IMR-90 (cell line): ENCODE results near the gene GLYAT. TPM values are rescaled to one million over a fixed set of nuclear protein-coding genes. Genes with fewer than 3 reads are reported as not detected.

Source experiments
- ATAC-seq: fragments of 200-7000 bp; cut with Tn5 transposase; 2 replicates; pipeline ENCODE4 v1.9.1; 2020; ENCODE audit warnings: low read depth, mild to moderate bottlenecking, moderate library complexity
- BruUV-seq: library from RNA; stranded (reverse); fragments of 400-500 nt; replicated peaks from 2 replicates; lab custom pipeline; 2021; lab: Mats Ljungman, UMichigan
- CTCF ChIA-PET: fragments of 300-600 bp; formaldehyde crosslinking; extraction: SDS; loops from one replicate; lab custom pipeline; 2021; ENCODE audit warnings: antibody characterized with exemption; lab: Yijun Ruan, JAX
- POLR2A ChIA-PET: fragments of 300-600 bp; sonication (Branson Sonifier 250); formaldehyde crosslinking; loops from one replicate; lab custom pipeline; 2022; ENCODE audit warnings: antibody characterized with exemption; ENCODE audit not compliant: unreplicated experiment; lab: Charles Lee
- DNase-seq: peaks from one replicate; pipeline ENCODE4 v3.0.0; 2013
- H2AFZ ChIP-seq: replicated peaks from 2 replicates; pipeline ENCODE3; 2013; ENCODE audit warnings: low read length, mild to moderate bottlenecking; ENCODE audit not compliant: poor library complexity
- H2AK5ac ChIP-seq: 2 replicates; pipeline ENCODE4 v1.6.1; 2013; ENCODE audit warnings: low read depth, low read length, inconsistent platforms
- H2AK9ac ChIP-seq: replicated peaks from 2 replicates; pipeline ENCODE3; 2013; ENCODE audit warnings: mild to moderate bottlenecking, low read depth, low read length, moderate library complexity; ENCODE audit not compliant: poor library complexity
- H2BK120ac ChIP-seq: 2 replicates; pipeline ENCODE4 v1.6.1; 2013; ENCODE audit warnings: low read depth, low read length, inconsistent platforms
- H2BK15ac ChIP-seq: 3 replicates; pipeline ENCODE4 v1.6.1; 2013; ENCODE audit warnings: low read depth, low read length, inconsistent platforms
- H2BK20ac ChIP-seq: 2 replicates; pipeline ENCODE4 v1.6.1; 2013; ENCODE audit warnings: low read depth, mild to moderate bottlenecking, inconsistent platforms, low read length, moderate library complexity
- H2BK5ac ChIP-seq: 2 replicates; pipeline ENCODE4 v1.6.1; 2013; ENCODE audit warnings: mild to moderate bottlenecking, low read depth, low read length, inconsistent platforms; ENCODE audit not compliant: poor library complexity, severe bottlenecking
- H3K14ac ChIP-seq: replicated peaks from 2 replicates; pipeline ENCODE4 v1.6.1; 2013; ENCODE audit warnings: low read depth, low read length, inconsistent platforms
- H3K18ac ChIP-seq: 2 replicates; pipeline ENCODE4 v1.6.1; 2013; ENCODE audit warnings: low read depth, low read length, control low read depth
- H3K23ac ChIP-seq: 2 replicates; pipeline ENCODE4 v1.6.1; 2013; ENCODE audit warnings: low read depth, low read length, inconsistent platforms
- H3K27ac ChIP-seq: 2 replicates; pipeline ENCODE4 v1.5.1; 2013; ENCODE audit warnings: mild to moderate bottlenecking, control low read depth, low read length; ENCODE audit not compliant: insufficient read depth
- H3K27me3 ChIP-seq: 2 replicates; pipeline ENCODE4 v1.6.1; 2013; ENCODE audit warnings: low read length; ENCODE audit not compliant: control insufficient read depth, insufficient read depth
- H3K36me3 ChIP-seq: 2 replicates; pipeline ENCODE4 v1.6.1; 2013; ENCODE audit warnings: low read length, mixed read lengths; ENCODE audit not compliant: control insufficient read depth, insufficient read depth
- H3K4ac ChIP-seq: 2 replicates; pipeline ENCODE4 v1.6.1; 2013; ENCODE audit warnings: low read depth, low read length, inconsistent platforms
- H3K4me1 ChIP-seq: 2 replicates; pipeline ENCODE4 v1.6.1; 2013; ENCODE audit warnings: low read length, mixed read lengths; ENCODE audit not compliant: control insufficient read depth, insufficient read depth
- H3K4me2 ChIP-seq: 2 replicates; pipeline ENCODE4 v1.6.1; 2013; ENCODE audit warnings: low read depth, mild to moderate bottlenecking, control low read depth, low read length, moderate library complexity
- H3K4me3 ChIP-seq: 2 replicates; pipeline ENCODE4 v1.5.1; 2013; ENCODE audit warnings: low read depth, mild to moderate bottlenecking, control low read depth, low read length, moderate library complexity; ENCODE audit not compliant: insufficient read depth
- H3K56ac ChIP-seq: 2 replicates; pipeline ENCODE4 v1.6.1; 2013; ENCODE audit warnings: low read length, inconsistent platforms; ENCODE audit not compliant: insufficient read depth; ENCODE audit errors: extremely low read depth
- H3K79me1 ChIP-seq, 2 experiments: 2 replicates each; pipeline ENCODE4 v1.6.1; 2013; ENCODE audit warnings: low read length in 2 of 2, inconsistent platforms in 1 of 2, low read depth in 1 of 2
- H3K9ac ChIP-seq: 2 replicates; pipeline ENCODE4 v1.6.1; 2013; ENCODE audit warnings: low read depth, low read length, control low read depth
- H3K9me1 ChIP-seq: 2 replicates; pipeline ENCODE4 v1.6.1; 2013; ENCODE audit warnings: low read length, inconsistent platforms; ENCODE audit not compliant: insufficient read depth
- H3K9me3 ChIP-seq: 2 replicates; pipeline ENCODE4 v1.6.1; 2013; ENCODE audit warnings: low read length; ENCODE audit not compliant: control insufficient read depth, insufficient read depth
- H4K20me1 ChIP-seq: 2 replicates; pipeline ENCODE4 v1.6.1; 2013; ENCODE audit warnings: low read length, inconsistent platforms; ENCODE audit not compliant: insufficient read depth
- H4K5ac ChIP-seq: 2 replicates; pipeline ENCODE4 v1.6.1; 2013; ENCODE audit warnings: mild to moderate bottlenecking, low read depth, low read length, control low read depth
- H4K8ac ChIP-seq, 2 experiments: 2 replicates each; pipeline ENCODE4 v1.6.1; 2013; ENCODE audit warnings: low read depth in 2 of 2, low read length in 2 of 2, control low read depth in 1 of 2, inconsistent platforms in 1 of 2
- H4K91ac ChIP-seq: 2 replicates; pipeline ENCODE4 v1.6.1; 2013; ENCODE audit warnings: low read depth, low read length, inconsistent platforms; ENCODE audit not compliant: insufficient read depth
- CEBPB ChIP-seq: IDR thresholded peaks from 2 replicates; pipeline ENCODE4 v1.6.1; 2012; ENCODE audit warnings: low read depth, low read length, improper control_type of control experiment
- CHD1 ChIP-seq: IDR thresholded peaks from 2 replicates; pipeline ENCODE4 v1.6.1; 2012; ENCODE audit warnings: low read depth, low read length, improper control_type of control experiment
- CTCF ChIP-seq: conservative IDR thresholded peaks from 2 replicates; pipeline ENCODE4 v1.5.1; 2012; ENCODE audit warnings: mild to moderate bottlenecking, low read depth, low read length, improper control_type of control experiment
- ELK1 ChIP-seq: fragments of 150-350 bp; IDR thresholded peaks from 2 replicates; pipeline ENCODE4 v1.6.1; 2016; ENCODE audit warnings: low read depth, mild to moderate bottlenecking, low read length, moderate library complexity, borderline replicate concordance
- FOS ChIP-seq: fragments of 150-350 bp; IDR thresholded peaks from 2 replicates; pipeline ENCODE4 v1.6.1; 2016; ENCODE audit warnings: low read depth, low read length
- MAFK ChIP-seq: IDR thresholded peaks from 2 replicates; pipeline ENCODE4 v1.6.1; 2012; ENCODE audit warnings: low read depth, low read length, improper control_type of control experiment
- MAZ ChIP-seq: IDR thresholded peaks from 2 replicates; pipeline ENCODE4 v1.6.1; 2012; ENCODE audit warnings: low read depth, mild to moderate bottlenecking, low read length, improper control_type of control experiment, moderate library complexity, borderline replicate concordance
- MXI1 ChIP-seq: IDR thresholded peaks from 2 replicates; pipeline ENCODE4 v1.6.1; 2012; ENCODE audit warnings: low read depth, mild to moderate bottlenecking, low read length, moderate library complexity, borderline replicate concordance
- NFE2L2 ChIP-seq: fragments of 150-350 bp; IDR thresholded peaks from 2 replicates; pipeline ENCODE4 v1.6.1; 2016; ENCODE audit warnings: low read depth, mild to moderate bottlenecking, low read length
- POLR2A ChIP-seq: IDR thresholded peaks from 2 replicates; pipeline ENCODE4 v1.6.1; 2012; ENCODE audit warnings: mild to moderate bottlenecking, low read depth, low read length
- RCOR1 ChIP-seq: IDR thresholded peaks from 2 replicates; pipeline ENCODE4 v1.6.1; 2012; ENCODE audit warnings: mild to moderate bottlenecking, low read length, improper control_type of control experiment; ENCODE audit not compliant: insufficient replicate concordance
- RFX5 ChIP-seq: IDR thresholded peaks from 2 replicates; pipeline ENCODE4 v1.8.0; 2012; ENCODE audit warnings: low read depth, mild to moderate bottlenecking, low read length, moderate library complexity
- SMC3 ChIP-seq: fragments of 150-350 bp; IDR thresholded peaks from 2 replicates; pipeline ENCODE4 v1.6.1; 2016; ENCODE audit warnings: low read depth, mild to moderate bottlenecking, antibody characterized with exemption, low read length, moderate library complexity
- WGBS, 2 experiments: methylation state at CpG; one replicate each; pipeline versions ENCODE4 v1.1.5 to v1.1.7; 2013; ENCODE audit warnings: missing lambda C conversion rate in 2 of 2; ENCODE audit not compliant: insufficient read length in 1 of 2; ENCODE audit errors: extremely low coverage in 2 of 2; 5-methylcytosine and 5-hydroxymethylcytosine counted together
- dilution Hi-C: fragments of 300-500 bp; cut with HindIII; formaldehyde crosslinking; loops from one replicate; pipeline ENCODE4 v1.14.3; 2018; ENCODE audit warnings: low sequenced_read_pairs; ENCODE audit not compliant: unreplicated experiment
- in situ Hi-C: fragments of 300-500 bp; cut with MboI; formaldehyde crosslinking; loops from 3 replicates; pipeline ENCODE4 v1.14.3; 2019; ENCODE audit warnings: low sequenced_read_pairs, inconsistent platforms, mixed read lengths
- intact Hi-C: fragments of 100-400 bp; cut with micrococcal nuclease; formaldehyde crosslinking; loops from 2 replicates; pipeline ENCODE4 v1.10.0; 2022
- polyA plus RNA-seq, 3 experiments: library from polyadenylated mRNA; depleted of rRNA; stranded (reverse); fragments of >200 nt; gene quantifications; 2 replicates each; pipeline ENCODE4 v1.2.3, GENCODE V29; 2012; ENCODE audit warnings: low replicate concordance in 1 of 3
- total RNA-seq: library from RNA; depleted of rRNA; stranded (reverse); fragments of >200 nt; gene quantifications from 2 replicates; pipeline ENCODE4 v1.2.3, GENCODE V29; 2012

The GLYAT gene
- total and polyA plus RNA-seq, 2 of the 4 experiments (the other 2 are of a cell fraction), result not detected

- in situ Hi-C loops (no loop called here), dilution Hi-C loops (no loop called here), intact Hi-C loops (no loop called here)
- no TSS peak for BruUV-seq
- no peaks in the 10 kb centered on the region for H3K9me3 ChIP-seq
- no peaks in the 10 kb centered on the region for H4K20me1 ChIP-seq
- no peak overlapping the region for H2AK9ac ChIP-seq
- no peak overlapping the region for H2BK120ac ChIP-seq
- DNase-seq (no peak), ATAC-seq (no peak)
- no peak overlapping the region for H3K27ac ChIP-seq
- H3K27me3 ChIP-seq, result no peaks in the 10 kb centered on the region
- H3K4ac ChIP-seq, result no peak overlapping the region
- no peak overlapping the region for H2BK20ac ChIP-seq
- H3K79me1 ChIP-seq, result no peaks in the 10 kb centered on the region
- H3K4me2 ChIP-seq, result no peak overlapping the region
- no peak overlapping the region for H2BK5ac ChIP-seq
- TF ChIP-seq CTCF, result no peak
- no peak for TF ChIP-seq RCOR1
- no peak for TF ChIP-seq SMC3
- TF ChIP-seq MAFK, result no peak
- no peak for TF ChIP-seq NFE2L2
- TF ChIP-seq CHD1, result no peak
- no peak for TF ChIP-seq RFX5
- TF ChIP-seq ELK1, result no peak
- TF ChIP-seq MXI1, result no peak
- TF ChIP-seq POLR2A, result no peak
- no peak for TF ChIP-seq FOS
- TF ChIP-seq MAZ, result no peak
- no peak for TF ChIP-seq CEBPB
- H4K8ac ChIP-seq, result no peak overlapping the region
- no peaks in the 10 kb centered on the region for H3K9me1 ChIP-seq
- CTCF ChIA-PET, result no interaction called here
- no peak overlapping the region for H3K9ac ChIP-seq
- no peak overlapping the region for H3K18ac ChIP-seq
- POLR2A ChIA-PET, result no interaction called here
- H3K56ac ChIP-seq, result no peak overlapping the region
- no peak overlapping the region for H3K4me3 ChIP-seq
- H3K14ac ChIP-seq, result no peak overlapping the region
- H4K5ac ChIP-seq, result no peak overlapping the region
- no CpG with 5 or more reads among the region's 1 CpG for WGBS, 2 experiments
- H4K91ac ChIP-seq, result no peak overlapping the region
- H3K36me3 ChIP-seq, result no peaks in the 10 kb centered on the region
- no peak overlapping the region for H2BK15ac ChIP-seq
- H2AK5ac ChIP-seq, result no peak overlapping the region
- no peak overlapping the region for H2AFZ ChIP-seq
- H3K4me1 ChIP-seq, result no peaks in the 10 kb centered on the region
- no peak overlapping the region for H3K23ac ChIP-seq
Observed at GRCh38 chr11:58712531-58712930, 19.2 kb downstream of the GLYAT start.
